Measurements from ENCODE around the gene NRL. TPM values are rescaled to one million over a fixed set of nuclear protein-coding genes. Genes with fewer than 3 reads are reported as not detected.

NRL gene
- total RNA-seq, 4 donors from 2014 or later = 1.1 to 2.9 (median 1.6) TPM; not detected in 1

- peaks cover 0 to 19% (median 16%) of the 10 kb centered on the region in 4 donors for H3K4me1 ChIP-seq
- in situ Hi-C loops (cut with MboI; ENCODE audit: low pct_ligation_motif_present in 1 of 4, low pct_unique_long_range_greater_than_20kb in 1 of 4, low sequenced_read_pairs in 3 of 4) (no loop called here), intact Hi-C loops (cut with DNase I; ENCODE audit: low total_unique reads) (no loop called here)
- no peak overlapping the region for H3K27ac ChIP-seq
- no peak for DNase-seq
- peaks cover 2% of the 10 kb centered on the region for H3K27me3 ChIP-seq
- WGBS, 2 donors (ENCODE audit: low coverage in 1 of 2) = 85 to 94% methylated on average over 4 to 23 of the region's 23 CpGs
- H3K4me3 ChIP-seq = no peak overlapping the region
- no peaks in the 10 kb centered on the region for H3K36me3 ChIP-seq
- TF ChIP-seq POLR2A (IDR thresholded peaks at IDR 0.05) = no peak
- no peak for TF ChIP-seq EP300 (IDR thresholded peaks at IDR 0.05; ENCODE audit: low read depth)
- TF ChIP-seq CTCF (IDR thresholded peaks at IDR 0.05) = no peak
- TF ChIP-seq POLR2AphosphoS5 (IDR thresholded peaks at IDR 0.05) = no peak
- H3K9me3 ChIP-seq = no peaks in the 10 kb centered on the region
Observed at GRCh38 chr14:24077086-24077485, 37.7 kb downstream of the NRL start.

GRCh38 chr14:24076302-24076601 lies 38.5 kb downstream of the NRL start:
- peaks cover 4% of the 10 kb centered on the region for H3K27me3 ChIP-seq
- H3K9me3 ChIP-seq = no peaks in the 10 kb centered on the region
- H3K36me3 ChIP-seq = no peaks in the 10 kb centered on the region
- in situ Hi-C loops (cut with MboI; ENCODE audit: low pct_ligation_motif_present in 1 of 4, low pct_unique_long_range_greater_than_20kb in 1 of 4, low sequenced_read_pairs in 3 of 4) (no loop called here), intact Hi-C loops (cut with DNase I; ENCODE audit: low total_unique reads) (no loop called here)
- H3K4me1 ChIP-seq = peaks cover 0 to 22% (median 17%) of the 10 kb centered on the region in 4 donors
- DNase-seq = no peak
- WGBS, 2 donors (ENCODE audit: low coverage in 1 of 2) = 90% methylated on average over 10 of the region's 10 CpGs; no CpG with 5 or more reads in 1 of the 2 donors
- TF ChIP-seq POLR2AphosphoS5 (IDR thresholded peaks at IDR 0.05) = no peak
- no peak overlapping the region for H3K4me3 ChIP-seq
- H3K27ac ChIP-seq = no peak overlapping the region

- 43 to 63% methylated on average over 2 to 11 of the region's 11 CpGs for WGBS, 2 donors (ENCODE audit: low coverage in 1 of 2)
- intact Hi-C loops (cut with DNase I; ENCODE audit: low total_unique reads) = no loop called here
Observed at GRCh38 chr14:24075485-24076301, 39.1 kb downstream of the NRL start.

GRCh38 chr14:24074625-24075484 lies 39.9 kb downstream of the NRL start:
- no peak overlapping the region for H3K27ac ChIP-seq
- H3K4me1 ChIP-seq = peaks cover 0 to 16% (median 9%) of the 10 kb centered on the region in 4 donors
- no peak for TF ChIP-seq EP300 (IDR thresholded peaks at IDR 0.05; ENCODE audit: low read depth)
- TF ChIP-seq POLR2AphosphoS5 (IDR thresholded peaks at IDR 0.05) = no peak
- no peak for TF ChIP-seq CTCF (IDR thresholded peaks at IDR 0.05)
- no peak for TF ChIP-seq POLR2A (IDR thresholded peaks at IDR 0.05)
- intact Hi-C loops (cut with DNase I; ENCODE audit: low total_unique reads) = no loop called here
- 60 to 70% methylated on average over 1 to 11 of the region's 11 CpGs for WGBS, 2 donors (ENCODE audit: low coverage in 1 of 2)
- H3K36me3 ChIP-seq = no peaks in the 10 kb centered on the region
- no peaks in the 10 kb centered on the region for H3K9me3 ChIP-seq
- no peak overlapping the region for H3K4me3 ChIP-seq
- no peak for DNase-seq
- in situ Hi-C loops (cut with MboI; ENCODE audit: low pct_ligation_motif_present in 1 of 4, low pct_unique_long_range_greater_than_20kb in 1 of 4, low sequenced_read_pairs in 3 of 4) = no loop called here
- peaks cover 4% of the 10 kb centered on the region for H3K27me3 ChIP-seq

More at GRCh38 chr14:24075485-24076301, 39.1 kb downstream of the NRL start:
- no peaks in the 10 kb centered on the region for H3K36me3 ChIP-seq
- in situ Hi-C loops (cut with MboI; ENCODE audit: low pct_ligation_motif_present in 1 of 4, low pct_unique_long_range_greater_than_20kb in 1 of 4, low sequenced_read_pairs in 3 of 4) = no loop called here
- TF ChIP-seq CTCF (IDR thresholded peaks at IDR 0.05) = no peak
- peaks cover 4% of the 10 kb centered on the region for H3K27me3 ChIP-seq
- H3K9me3 ChIP-seq = no peaks in the 10 kb centered on the region
- peaks cover 0 to 19% (median 13%) of the 10 kb centered on the region in 4 donors for H3K4me1 ChIP-seq
- DNase-seq = no peak
- H3K4me3 ChIP-seq = no peak overlapping the region
- no peak overlapping the region for H3K27ac ChIP-seq

Measured in transverse colon (tissue), 4 donors.